Colonic mucosa (tissue), 4 donors: ENCODE results near the gene CTXND2. TPM values are rescaled to one million over a fixed set of nuclear protein-coding genes. Genes with fewer than 3 reads are reported as not detected.

Experiments
- DNase-seq: peaks from one replicate; pipeline ENCODE4 v3.0.0-alpha.2; 2020
- H3K27ac ChIP-seq: fragments of 200-600 bp; one replicate; pipeline ENCODE4 v1.8.0; 2021
- H3K27me3 ChIP-seq: fragments of 200-600 bp; one replicate; pipeline ENCODE4 v1.8.0; 2021
- H3K36me3 ChIP-seq: fragments of 200-600 bp; one replicate; pipeline ENCODE4 v1.8.0; 2021
- H3K4me1 ChIP-seq: fragments of 200-600 bp; one replicate; pipeline ENCODE4 v1.8.0; 2021; ENCODE audit warnings: mild to moderate bottlenecking
- H3K4me3 ChIP-seq: fragments of 200-600 bp; one replicate; pipeline ENCODE4 v1.8.0; 2021
- H3K9ac ChIP-seq, 2 donors: one replicate each; pipeline ENCODE4 v1.7.0; 2013; ENCODE audit warnings: control low read depth in 2 of 2, low read depth in 2 of 2, low read length in 2 of 2
- H3K9me3 ChIP-seq: fragments of 200-600 bp; one replicate; pipeline ENCODE4 v1.8.0; 2021
- CTCF ChIP-seq: fragments of 200-600 bp; IDR thresholded peaks from one replicate; pipeline ENCODE4 v1.8.0; 2022; ENCODE audit warnings: antibody characterized with exemption, mild to moderate bottlenecking
- intact Hi-C: fragments of 100-400 bp; cut with DNase I; formaldehyde crosslinking; loops from one replicate; pipeline ENCODE4 v1.14.1; 2022
- total RNA-seq, 2 donors: library from RNA; stranded (reverse); fragmentation: NEBNext Ultra II Directional in 1 of 2; extraction: Animal tissue kit (Norgen Biotek cat#: 25700) in 1 of 2; gene quantifications; one replicate each; pipeline ENCODE4 v1.2.1, GENCODE V29; 2021
- donor health status: healthy.
- donor health status: DM: no; HTN: no; CAD: no.
- donor health status: DM: no; HTN: no; CAD: no.

The CTXND2 gene
- total RNA-seq, 2 donors from 2014 or later, result not detected

- Histone ChIP-seq H3K9ac (no peak overlapping the region), H3K9me3 (no peaks in the 10 kb centered on the region), H3K27ac (no peak overlapping the region), H3K27me3 (no peaks in the 10 kb centered on the region), H3K4me1 (no peaks in the 10 kb centered on the region), H3K36me3 (peaks cover 22% of the 10 kb centered on the region), H3K4me3 (no peak overlapping the region)
- no peak for TF ChIP-seq CTCF
- intact Hi-C loops, result no loop called here
- DNase-seq, result no peak
Observed at GRCh38 chr1:150954708-150955107, 67.8 kb downstream of the CTXND2 start.

GRCh38 chr1:150955280-150955679 lies 68.3 kb downstream of the CTXND2 start:
- H3K27me3 ChIP-seq, result no peaks in the 10 kb centered on the region
- no peaks in the 10 kb centered on the region for H3K4me1 ChIP-seq
- no peaks in the 10 kb centered on the region for H3K9me3 ChIP-seq
- DNase-seq, result no peak
- H3K9ac ChIP-seq, result no peak overlapping the region
- no peak overlapping the region for H3K4me3 ChIP-seq
- peaks cover 21% of the 10 kb centered on the region for H3K36me3 ChIP-seq
- TF ChIP-seq CTCF, result no peak
- intact Hi-C loops, result no loop called here
- no peak overlapping the region for H3K27ac ChIP-seq

- Histone ChIP-seq H3K27me3 (no peaks in the 10 kb centered on the region), H3K4me3 (no peak overlapping the region), H3K9ac (no peak overlapping the region), H3K9me3 (no peaks in the 10 kb centered on the region), H3K4me1 (no peaks in the 10 kb centered on the region), H3K36me3 (peaks cover 16% of the 10 kb centered on the region), H3K27ac (no peak overlapping the region)
- no peak for DNase-seq
- no peak for TF ChIP-seq CTCF
- intact Hi-C loops, result no loop called here
Observed at GRCh38 chr1:150957666-150958065, 70.7 kb downstream of the CTXND2 start.

- no peaks in the 10 kb centered on the region for H3K9me3 ChIP-seq
- peaks cover 8% of the 10 kb centered on the region for H3K36me3 ChIP-seq
- no peak overlapping the region for H3K9ac ChIP-seq
- TF ChIP-seq CTCF, result no peak
- intact Hi-C loops, result no loop called here
- DNase-seq, result no peak
- H3K4me3 ChIP-seq, result no peak overlapping the region
- no peak overlapping the region for H3K27ac ChIP-seq
- H3K27me3 ChIP-seq, result no peaks in the 10 kb centered on the region
- no peaks in the 10 kb centered on the region for H3K4me1 ChIP-seq
Observed at GRCh38 chr1:150960646-150961045, 73.7 kb downstream of the CTXND2 start.

- no peak for DNase-seq
- H3K27ac ChIP-seq, result no peak overlapping the region
- H3K36me3 ChIP-seq, result peaks cover 15% of the 10 kb centered on the region
- no peaks in the 10 kb centered on the region for H3K27me3 ChIP-seq
- no peak overlapping the region for H3K9ac ChIP-seq
- intact Hi-C loops, result no loop called here
- no peak overlapping the region for H3K4me3 ChIP-seq
- H3K4me1 ChIP-seq, result no peaks in the 10 kb centered on the region
- no peaks in the 10 kb centered on the region for H3K9me3 ChIP-seq
- no peak for TF ChIP-seq CTCF
Observed at GRCh38 chr1:150961756-150962155, 74.8 kb downstream of the CTXND2 start.

Other genes with a start within 250 kb of the CTXND2 start
- gene GOLPH3L, start 190.0 kb upstream of the CTXND2 start, total RNA-seq, result 100 to 1,000 TPM in 1 of 2 donors, 10 to 100 TPM in 1; 70.0 to 101 TPM
- gene HORMAD1, start 166.2 kb upstream of the CTXND2 start, total RNA-seq, result 1 to 10 TPM in 1 of 2 donors, not detected in 1; 1.1 TPM
- gene CTSS, start 121.4 kb upstream of the CTXND2 start, total RNA-seq, result 100 to 1,000 TPM; 210 to 554 TPM
- gene CTSK, start 78.9 kb upstream of the CTXND2 start, total RNA-seq, result 10 to 100 TPM; 11.4 to 33.6 TPM
- 10 to 100 TPM; 29.5 to 41.7 TPM for gene ARNT, start 10.5 kb upstream of the CTXND2 start, total RNA-seq
- gene SETDB1, start 39.2 kb downstream of the CTXND2 start, total RNA-seq, result 10 to 100 TPM; 28.2 to 32.8 TPM
- gene CERS2, start 87.7 kb downstream of the CTXND2 start, total RNA-seq, result 100 to 1,000 TPM; 140 to 157 TPM
- gene ANXA9, start 95.2 kb downstream of the CTXND2 start, total RNA-seq, result under 1 TPM; 0.40 to 0.53 TPM
- 10 to 100 TPM; 40.4 to 43.1 TPM for gene MINDY1, start 119.8 kb downstream of the CTXND2 start, total RNA-seq
- 10 to 100 TPM; 20.4 to 21.5 TPM for gene PRUNE1, start 121.3 kb downstream of the CTXND2 start, total RNA-seq
- 1 to 10 TPM in 1 of 2 donors, under 1 TPM in 1; 0.69 to 1.9 TPM for gene BNIPL, start 149.4 kb downstream of the CTXND2 start, total RNA-seq
- gene C1orf56, start 160.6 kb downstream of the CTXND2 start, total RNA-seq, result 1 to 10 TPM; 2.6 to 3.2 TPM
- gene CDC42SE1, start 172.5 kb downstream of the CTXND2 start, total RNA-seq, result 10 to 100 TPM; 57.9 to 66.8 TPM
- 1 to 10 TPM in 1 of 2 donors, under 1 TPM in 1; 0.42 to 1.3 TPM for gene MLLT11, start 173.3 kb downstream of the CTXND2 start, total RNA-seq
- gene GABPB2, start 183.6 kb downstream of the CTXND2 start, total RNA-seq, result 10 to 100 TPM; 13.1 to 15.2 TPM